Adipocyte (in vitro differentiated cells): ENCODE results near the gene GMFB.
"Not testable (repeated sequence)": the region's sequence is repeated elsewhere in the genome, so short reads cannot be mapped to it uniquely, and the experiment has no call there.

Experiments
- DNase-seq: peaks from one replicate; pipeline ENCODE4 v3.0.0-alpha.2; 2015; ENCODE audit warnings: low read depth
- H3K27me3 ChIP-seq: replicated peaks from 2 replicates; pipeline ENCODE4 v1.7.0; 2013; ENCODE audit warnings: mild to moderate bottlenecking, low read length, moderate library complexity; ENCODE audit not compliant: control insufficient read depth, insufficient read depth
- H3K36me3 ChIP-seq: 2 replicates; pipeline ENCODE4 v1.7.0; 2013; ENCODE audit warnings: low read length, mild to moderate bottlenecking, moderate library complexity; ENCODE audit not compliant: control insufficient read depth, insufficient read depth, severe bottlenecking
- H3K4me1 ChIP-seq: 2 replicates; pipeline ENCODE4 v1.7.0; 2013; ENCODE audit warnings: mild to moderate bottlenecking, low read length, moderate library complexity; ENCODE audit not compliant: control insufficient read depth, insufficient read depth
- H3K4me3 ChIP-seq: 2 replicates; pipeline ENCODE4 v1.7.0; 2013; ENCODE audit warnings: mild to moderate bottlenecking, low read length, moderate library complexity
- H3K9ac ChIP-seq: 2 replicates; pipeline ENCODE4 v1.7.0; 2013; ENCODE audit warnings: mild to moderate bottlenecking, low read length, moderate library complexity
- H3K9me3 ChIP-seq: 2 replicates; pipeline ENCODE4 v1.7.0; 2013; ENCODE audit warnings: mild to moderate bottlenecking, low read length, moderate library complexity; ENCODE audit not compliant: control insufficient read depth

GMFB gene

DNA sequence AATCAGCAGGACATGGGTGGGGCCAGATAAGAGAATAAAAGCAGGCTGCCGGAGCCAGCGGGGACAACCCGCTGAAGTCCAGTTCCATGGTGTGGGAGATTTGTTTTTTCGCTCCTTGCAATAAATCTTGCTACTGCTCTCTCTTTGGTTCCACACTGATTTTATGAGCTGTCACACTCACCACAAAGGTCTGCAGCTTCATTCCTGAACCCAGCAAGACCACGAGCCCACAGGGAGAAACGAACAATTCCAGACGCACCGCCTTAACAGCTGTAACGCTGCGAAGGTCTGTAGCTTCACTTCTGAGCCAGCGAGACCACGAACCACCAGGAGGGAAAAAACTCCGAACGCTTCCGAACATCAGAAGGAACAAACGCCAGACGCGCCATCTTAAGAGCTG is 44.8 kb downstream of the GMFB start:
- Histone ChIP-seq H3K27me3 (no peaks in the 10 kb centered on the region), H3K9ac (no peak overlapping the region), H3K4me1 (peaks cover 37% of the 10 kb centered on the region), H3K4me3 (no peak overlapping the region), H3K36me3 (no peaks in the 10 kb centered on the region), H3K9me3 (no peaks in the 10 kb centered on the region)
- no peak for DNase-seq

DNA sequence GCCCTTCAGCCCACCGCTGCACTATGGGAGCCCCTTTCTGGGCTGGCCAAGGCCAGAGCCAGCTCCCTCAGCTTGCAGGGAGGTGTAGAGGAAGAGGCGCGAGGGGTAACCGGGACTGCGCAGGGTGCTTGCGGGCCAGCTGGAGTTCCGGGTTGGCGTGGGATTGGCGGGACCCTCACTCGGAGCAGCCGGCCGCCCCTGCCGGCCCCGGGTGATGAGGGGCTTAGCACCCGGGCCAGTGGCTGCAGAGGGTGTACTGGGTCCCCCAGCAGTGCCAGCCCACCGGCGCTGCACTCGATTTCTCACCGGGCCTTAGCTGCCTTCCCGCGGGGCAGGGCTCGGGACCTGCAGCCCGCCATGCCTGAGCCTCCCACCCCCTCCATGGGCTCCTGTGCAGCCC is 45.8 kb downstream of the GMFB start:
- H3K36me3 ChIP-seq, H3K4me3 ChIP-seq, H3K27me3 ChIP-seq, H3K9ac ChIP-seq, DNase-seq, H3K9me3 ChIP-seq: not testable (repeated sequence)
- H3K4me1 ChIP-seq, result peaks cover 43% of the 10 kb centered on the region

DNA sequence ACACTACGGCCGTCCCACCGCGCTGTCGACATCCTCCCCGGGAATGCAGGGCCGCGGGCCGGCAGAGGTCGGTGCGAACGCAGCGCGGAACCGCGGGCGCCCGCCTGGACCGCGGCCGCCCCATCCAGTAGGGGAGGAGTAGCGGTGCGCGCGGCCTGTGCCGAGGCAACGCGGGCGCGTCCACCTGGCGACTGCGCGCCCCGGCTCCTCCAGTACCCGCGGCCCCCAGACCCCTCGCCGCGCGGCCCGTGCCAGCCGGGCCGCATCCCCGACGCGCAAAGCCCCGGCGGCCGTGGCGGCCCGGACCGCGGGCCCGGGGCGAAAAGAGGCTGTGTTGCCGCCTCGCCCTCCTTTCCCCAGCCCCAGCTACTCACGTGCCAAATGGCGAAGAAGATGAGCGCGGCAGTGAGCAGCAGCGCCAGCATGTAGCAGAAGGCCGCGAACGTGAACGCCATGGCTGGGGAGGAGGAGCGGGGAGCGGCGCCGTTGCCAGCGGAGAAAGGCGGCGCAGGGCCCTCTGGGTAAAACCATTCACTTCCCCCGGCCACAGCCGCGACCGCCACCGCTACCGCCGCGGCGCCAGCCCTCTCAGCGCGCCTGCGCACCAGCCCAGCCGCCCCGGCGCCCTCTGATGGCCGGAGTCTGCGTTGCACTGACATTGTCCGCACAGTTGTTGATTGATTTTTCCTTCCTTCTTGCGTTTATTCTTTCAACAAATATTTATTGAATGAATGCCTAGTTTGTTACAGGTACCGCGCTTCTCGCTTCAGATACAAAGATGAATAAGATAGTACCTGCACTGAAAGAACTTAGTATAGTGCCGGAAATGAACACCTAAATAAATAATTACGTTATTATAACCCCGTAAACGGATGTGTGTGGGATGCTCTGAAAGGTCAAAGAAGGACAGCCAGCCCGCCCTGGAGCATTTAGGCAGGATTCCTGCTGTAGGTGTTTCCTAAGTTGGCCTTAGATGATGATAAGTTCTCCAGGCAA is 47.6 kb downstream of the GMFB start, which contains the start of gene CNIH1:
CNIH1 (minus strand) TSS at position 502 of the 996 bp plus-strand sequence; CDS start at position 455, 47 bp downstream.
- peak; percentile 97 for DNase-seq
- Histone ChIP-seq H3K4me3 (peak within 1 kb of the TSS; percentile 94), H3K27me3 (no peaks in the 10 kb centered on the region)

DNA sequence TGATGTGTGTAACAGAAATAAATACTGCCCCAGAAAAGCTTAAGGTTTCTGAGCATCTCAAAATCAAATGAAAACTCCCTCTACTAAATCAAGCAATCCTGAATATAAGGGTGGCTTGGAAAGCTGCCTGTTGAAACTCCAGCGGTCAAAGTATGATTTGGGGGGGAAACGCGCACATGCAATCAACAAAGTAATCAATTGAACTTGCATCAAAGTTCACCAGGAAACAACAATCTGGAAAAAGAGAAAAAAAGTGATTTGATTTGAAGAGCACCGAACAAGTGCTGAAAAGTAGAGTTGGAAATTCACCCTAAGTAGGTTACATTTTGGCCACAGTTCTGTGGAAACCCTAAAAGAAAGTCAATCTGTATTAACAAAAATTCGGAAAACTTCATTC is 48.3 kb downstream of the GMFB start:
- DNase-seq, result no peak
- peak overlapping the region; percentile 93 for H3K9ac ChIP-seq
- H3K36me3 ChIP-seq, result no peaks in the 10 kb centered on the region
- peak overlapping the region; percentile 94 for H3K4me3 ChIP-seq
- peaks cover 34% of the 10 kb centered on the region for H3K4me1 ChIP-seq
- no peaks in the 10 kb centered on the region for H3K27me3 ChIP-seq
- no peaks in the 10 kb centered on the region for H3K9me3 ChIP-seq

More for the DNA sequence above, 47.6 kb downstream of the GMFB start, which contains the start of gene CNIH1:
- Histone ChIP-seq H3K9me3 (no peaks in the 10 kb centered on the region), H3K36me3 (no peaks in the 10 kb centered on the region), H3K9ac (peak within 1 kb of the TSS; percentile 93), H3K4me1 (peaks cover 29% of the 10 kb centered on the region)

DNA sequence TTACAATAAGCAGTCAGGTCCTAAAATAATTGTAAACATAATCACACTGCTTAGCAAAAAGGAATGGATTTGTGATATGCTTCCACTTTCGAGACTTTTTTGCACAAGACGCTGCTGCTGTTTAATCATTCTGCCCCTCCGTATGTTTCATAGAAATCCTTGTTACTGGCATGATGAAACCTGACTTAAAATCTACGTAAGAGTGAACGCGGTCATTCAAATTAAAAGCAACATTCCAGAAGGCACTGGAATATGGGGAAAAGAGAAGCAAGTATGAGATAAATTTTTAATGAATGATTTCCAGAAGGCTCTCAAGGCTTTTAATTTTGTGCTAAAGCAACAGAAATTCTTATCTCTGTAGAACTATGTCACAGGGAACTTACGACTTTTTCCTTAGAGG is 48.7 kb downstream of the GMFB start:
- Histone ChIP-seq H3K27me3 (no peaks in the 10 kb centered on the region), H3K36me3 (no peaks in the 10 kb centered on the region), H3K4me1 (peaks cover 36% of the 10 kb centered on the region), H3K4me3 (peak overlapping the region; percentile 94), H3K9ac (peak overlapping the region; percentile 93), H3K9me3 (no peaks in the 10 kb centered on the region)
- DNase-seq, result peak; percentile 73

DNA sequence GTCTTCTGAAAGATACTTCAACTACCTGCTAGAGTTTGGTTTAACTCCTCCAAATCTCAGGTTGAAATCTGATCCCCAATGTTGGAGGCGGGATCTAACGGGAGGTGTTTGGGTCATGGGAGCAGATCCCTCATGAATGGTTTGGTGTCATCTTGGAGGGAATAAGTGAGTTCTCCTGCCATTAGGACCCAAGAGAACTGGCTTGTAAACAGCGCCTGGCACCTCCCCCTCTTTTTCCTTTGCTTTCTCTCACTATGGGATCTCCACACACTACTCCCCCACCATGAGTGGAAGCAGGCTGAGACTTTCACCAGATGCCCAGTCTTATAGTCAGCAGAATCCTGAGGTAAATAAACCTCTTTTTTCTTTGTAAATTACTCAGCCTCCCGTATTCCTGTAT is 50.1 kb downstream of the GMFB start:
- H3K4me3 ChIP-seq, result no peak overlapping the region
- DNase-seq, result no peak
- no peaks in the 10 kb centered on the region for H3K27me3 ChIP-seq
- peaks cover 8% of the 10 kb centered on the region for H3K36me3 ChIP-seq
- H3K9ac ChIP-seq, result no peak overlapping the region
- H3K4me1 ChIP-seq, result peaks cover 26% of the 10 kb centered on the region
- no peaks in the 10 kb centered on the region for H3K9me3 ChIP-seq

DNA sequence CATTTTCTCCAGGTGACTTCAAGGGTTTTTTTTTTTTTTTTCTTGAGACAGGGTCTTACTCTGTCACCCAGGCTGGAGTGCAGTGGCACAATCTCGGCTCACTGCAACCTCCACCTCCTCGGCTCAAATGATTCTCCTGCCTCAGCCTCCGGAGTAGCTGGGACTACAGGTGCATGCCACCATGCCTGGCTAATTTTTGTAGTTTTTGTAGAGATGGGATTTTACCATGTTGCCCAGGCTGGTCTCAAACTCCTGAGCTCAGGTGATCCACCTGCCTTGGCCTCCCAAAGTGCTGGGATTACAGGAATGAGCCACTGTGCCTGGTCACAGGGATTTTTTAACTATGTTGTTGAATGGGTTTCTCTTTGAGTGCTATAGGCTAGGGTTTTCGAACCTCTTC is 50.8 kb downstream of the GMFB start:
- H3K9me3 ChIP-seq, H3K9ac ChIP-seq, H3K36me3 ChIP-seq, H3K27me3 ChIP-seq, DNase-seq, H3K4me3 ChIP-seq: not testable (repeated sequence)
- H3K4me1 ChIP-seq, result peaks cover 26% of the 10 kb centered on the region

DNA sequence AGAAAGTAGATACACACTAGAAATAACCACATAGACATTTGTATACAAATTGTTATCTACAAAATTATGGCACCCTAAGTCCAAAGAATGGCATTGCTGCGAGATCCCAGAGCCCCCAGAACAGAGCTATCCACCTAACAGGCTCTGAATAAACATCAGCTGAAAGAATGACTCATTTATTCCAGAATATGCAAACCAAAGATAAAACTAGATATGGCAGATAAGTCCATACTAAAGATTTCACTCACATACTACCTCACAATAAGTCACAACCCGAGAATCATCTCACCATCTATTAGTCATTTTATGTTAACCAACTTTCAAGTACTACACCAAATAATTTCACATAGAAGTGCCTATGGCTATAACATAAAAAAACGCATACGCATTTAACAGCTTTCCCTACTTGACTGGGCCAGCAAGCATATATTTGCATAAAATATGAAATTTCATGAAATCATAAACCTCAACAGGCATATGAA is 53.2 kb downstream of the GMFB start:
- peaks cover 23% of the 10 kb centered on the region for H3K36me3 ChIP-seq
- no peaks in the 10 kb centered on the region for H3K9me3 ChIP-seq
- no peak overlapping the region for H3K4me3 ChIP-seq
- H3K27me3 ChIP-seq, result no peaks in the 10 kb centered on the region
- no peak overlapping the region for H3K9ac ChIP-seq
- peaks cover 21% of the 10 kb centered on the region for H3K4me1 ChIP-seq
- DNase-seq, result peak; percentile 62

DNA sequence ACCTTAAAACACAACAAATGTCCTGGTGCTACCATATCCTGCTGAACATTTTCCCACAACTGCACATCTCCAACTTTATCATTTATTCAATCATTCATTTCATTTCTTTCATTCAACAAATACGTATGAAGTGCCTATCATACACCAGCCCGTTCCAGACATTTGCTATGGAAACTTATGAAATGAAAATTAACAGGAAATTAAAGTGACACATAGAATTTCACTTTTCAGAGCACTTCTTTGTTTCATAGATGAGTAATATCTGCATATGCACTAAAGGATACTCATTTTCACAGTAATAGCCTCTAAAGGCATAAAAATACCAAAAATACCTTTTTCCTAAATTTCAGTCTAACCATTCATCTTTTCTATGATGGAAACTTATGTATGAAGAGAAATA is 60.3 kb downstream of the GMFB start:
- H3K9me3 ChIP-seq, result no peaks in the 10 kb centered on the region
- DNase-seq, result no peak
- H3K36me3 ChIP-seq, result peaks cover 75% of the 10 kb centered on the region
- H3K4me1 ChIP-seq, result no peaks in the 10 kb centered on the region
- no peak overlapping the region for H3K4me3 ChIP-seq
- H3K27me3 ChIP-seq, result no peaks in the 10 kb centered on the region
- no peak overlapping the region for H3K9ac ChIP-seq

DNA sequence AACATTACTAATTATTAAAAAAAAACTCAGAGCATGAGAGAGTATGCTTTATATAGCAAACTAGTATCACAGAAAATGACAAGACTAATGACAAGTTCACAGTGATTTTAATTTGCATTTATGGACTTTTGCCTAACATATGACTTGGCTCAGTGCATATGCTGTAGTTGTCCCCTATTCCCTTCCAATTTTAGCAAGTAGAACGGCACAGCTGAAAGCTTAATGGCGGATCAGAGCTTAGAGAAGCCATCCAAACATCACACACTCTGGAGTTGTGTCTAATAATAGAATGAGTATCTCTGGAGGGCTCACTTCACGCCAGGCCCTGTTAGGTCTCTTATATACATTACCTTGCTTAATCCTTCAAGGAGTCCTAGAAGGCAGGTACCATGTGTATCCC is 60.9 kb downstream of the GMFB start:
- Histone ChIP-seq H3K36me3 (peaks cover 76% of the 10 kb centered on the region), H3K9me3 (no peaks in the 10 kb centered on the region), H3K4me1 (no peaks in the 10 kb centered on the region), H3K27me3 (no peaks in the 10 kb centered on the region), H3K4me3 (no peak overlapping the region), H3K9ac (no peak overlapping the region)
- DNase-seq, result no peak

DNA sequence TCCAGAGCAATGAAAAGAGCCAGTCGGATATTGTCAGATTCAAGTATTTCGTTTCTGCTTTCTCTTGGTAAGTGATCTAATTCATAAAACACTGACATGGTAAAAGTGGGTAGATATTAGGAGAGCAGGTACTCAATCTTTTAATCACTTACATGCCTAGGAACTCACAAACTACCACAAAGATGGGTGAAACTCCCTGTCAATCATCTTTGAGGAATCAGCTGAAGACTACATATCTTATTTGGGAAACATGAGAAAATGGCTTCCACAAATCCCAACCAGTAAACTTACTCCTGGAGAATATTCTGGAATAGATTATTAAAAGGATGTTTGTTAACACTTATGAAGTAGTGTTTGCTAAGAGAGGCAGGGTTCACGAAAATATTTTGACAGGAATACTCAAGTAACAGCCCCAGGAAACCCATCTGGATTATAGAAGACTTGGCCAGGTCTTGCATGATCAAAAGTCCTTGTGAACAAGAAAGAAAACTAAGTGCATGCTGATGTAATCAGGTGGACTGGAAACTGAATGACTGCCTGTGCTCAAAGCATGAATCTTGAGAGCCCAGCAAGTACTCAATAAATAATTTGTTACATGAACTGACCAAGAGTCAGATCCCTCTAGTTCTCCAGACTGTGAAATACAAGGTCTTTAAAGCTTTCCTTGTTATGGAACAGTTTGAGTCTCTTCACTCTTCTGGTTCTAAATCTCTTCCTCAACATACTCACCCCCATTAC is 63.1 kb downstream of the GMFB start:
- H3K4me3 ChIP-seq, result no peak overlapping the region
- H3K4me1 ChIP-seq, result peaks cover 2% of the 10 kb centered on the region
- H3K36me3 ChIP-seq, result peaks cover 68% of the 10 kb centered on the region
- H3K9ac ChIP-seq, result no peak overlapping the region
- no peak for DNase-seq
- no peaks in the 10 kb centered on the region for H3K27me3 ChIP-seq
- H3K9me3 ChIP-seq, result no peaks in the 10 kb centered on the region
